Stomach (tissue), 9 donors: ENCODE results near the gene COL6A1. TPM values are rescaled to one million over a fixed set of nuclear protein-coding genes. Genes with fewer than 3 reads are reported as not detected.
A peak's percentile ranks its signal among the peaks of the same experiment; 100 is the strongest.

Source experiments
- DNase-seq, 2 donors: peaks; one replicate each; pipeline versions ENCODE4 v3.0.0 to v3.0.0-alpha.2; 2013 to 2019
- H3K27ac ChIP-seq, 5 donors: fragments of 200-600 bp in 4 of 5; sonication (generic) in 4 of 5; one replicate each; pipeline ENCODE4 v1.5.1; 2013 to 2019; ENCODE audit warnings: mild to moderate bottlenecking in 1 of 5, moderate library complexity in 1 of 5
- H3K27me3 ChIP-seq, 3 donors: fragments of 200-600 bp; sonication (generic); one replicate each; pipeline ENCODE4 v1.5.1; 2017 to 2019; ENCODE audit warnings: mixed run types in 1 of 3
- H3K36me3 ChIP-seq, 4 donors: fragments of 200-600 bp; sonication (generic); 1 replicate in 3 of 4; 2 replicates in 1 of 4; pipeline ENCODE4 v1.5.1; 2016 to 2019
- H3K4me1 ChIP-seq, 4 donors: fragments of 200-600 bp; sonication (generic); one replicate each; pipeline ENCODE4 v1.5.1; 2016 to 2019
- H3K4me3 ChIP-seq, 4 donors: fragments of 200-600 bp; sonication (generic) in 3 of 4; one replicate each; pipeline ENCODE4 v1.5.1; 2016 to 2019; ENCODE audit warnings: mild to moderate bottlenecking in 1 of 4
- H3K9me3 ChIP-seq, 4 donors: fragments of 200-600 bp; sonication (generic); one replicate each; pipeline ENCODE4 v1.5.1; 2016 to 2019
- EP300 ChIP-seq: sonication (generic); formaldehyde crosslinking; IDR thresholded peaks from one replicate; pipeline ENCODE4 v1.6.1; 2017; ENCODE audit warnings: antibody characterized with exemption
- POLR2A ChIP-seq, 4 donors: fragments of 450-650 bp; IDR thresholded peaks; one replicate each; pipeline ENCODE4 v1.6.1; 2016; ENCODE audit warnings: antibody characterized with exemption in 4 of 4, control low read depth in 2 of 4, mild to moderate bottlenecking in 1 of 4, moderate library complexity in 1 of 4
- POLR2AphosphoS5 ChIP-seq, 3 donors: sonication (generic); formaldehyde crosslinking; IDR thresholded peaks; one replicate each; pipeline ENCODE4 v1.6.1; 2016; ENCODE audit warnings: antibody characterized with exemption in 3 of 3
- WGBS, 5 donors: extraction: QIAGEN DNeasy Blood & Tissue Kit in 3 of 5; methylation state at CpG; one replicate each; pipeline versions ENCODE4 v1.1.5 to v1.1.7; 2013 to 2018; 5-methylcytosine and 5-hydroxymethylcytosine counted together
- intact Hi-C: fragments of 100-400 bp; cut with DNase I; formaldehyde crosslinking; loops from one replicate; pipeline ENCODE4 v1.15.1; 2023; ENCODE audit warnings: low total_unique reads
- polyA plus RNA-seq, 3 donors: library from polyadenylated mRNA; stranded (reverse); fragments of 200-250 nt; gene quantifications; one replicate each; pipeline ENCODE4 v1.2.3, GENCODE V29; 2013
- total RNA-seq, 5 donors: library from RNA; depleted of rRNA; stranded (reverse); fragments of >200 nt; gene quantifications; one replicate each; pipeline versions ENCODE4 v1.1.0 to v1.2.3, GENCODE V29; 2014 to 2016
- TF ChIP-seq, protein P1 (sequence below), 7 experiments: fragments of 450-650 bp in 4 of 7; fragments of 200-600 bp in 3 of 7; sonication (generic) in 3 of 7; IDR thresholded peaks; one replicate each; pipeline ENCODE4 v1.5.1; 2016 to 2019; ENCODE audit warnings: antibody characterized with exemption in 7 of 7, control low read depth in 2 of 7, mild to moderate bottlenecking in 1 of 7
- donor health status: healthy with polysubstance abuse.
- donor health status: Bipolar disorder and iron deficiency.
- donor health status: healthy.

COL6A1 gene
- total and polyA plus RNA-seq, 8 donors, result 63.2 to 756 (median 254) TPM

DNA sequence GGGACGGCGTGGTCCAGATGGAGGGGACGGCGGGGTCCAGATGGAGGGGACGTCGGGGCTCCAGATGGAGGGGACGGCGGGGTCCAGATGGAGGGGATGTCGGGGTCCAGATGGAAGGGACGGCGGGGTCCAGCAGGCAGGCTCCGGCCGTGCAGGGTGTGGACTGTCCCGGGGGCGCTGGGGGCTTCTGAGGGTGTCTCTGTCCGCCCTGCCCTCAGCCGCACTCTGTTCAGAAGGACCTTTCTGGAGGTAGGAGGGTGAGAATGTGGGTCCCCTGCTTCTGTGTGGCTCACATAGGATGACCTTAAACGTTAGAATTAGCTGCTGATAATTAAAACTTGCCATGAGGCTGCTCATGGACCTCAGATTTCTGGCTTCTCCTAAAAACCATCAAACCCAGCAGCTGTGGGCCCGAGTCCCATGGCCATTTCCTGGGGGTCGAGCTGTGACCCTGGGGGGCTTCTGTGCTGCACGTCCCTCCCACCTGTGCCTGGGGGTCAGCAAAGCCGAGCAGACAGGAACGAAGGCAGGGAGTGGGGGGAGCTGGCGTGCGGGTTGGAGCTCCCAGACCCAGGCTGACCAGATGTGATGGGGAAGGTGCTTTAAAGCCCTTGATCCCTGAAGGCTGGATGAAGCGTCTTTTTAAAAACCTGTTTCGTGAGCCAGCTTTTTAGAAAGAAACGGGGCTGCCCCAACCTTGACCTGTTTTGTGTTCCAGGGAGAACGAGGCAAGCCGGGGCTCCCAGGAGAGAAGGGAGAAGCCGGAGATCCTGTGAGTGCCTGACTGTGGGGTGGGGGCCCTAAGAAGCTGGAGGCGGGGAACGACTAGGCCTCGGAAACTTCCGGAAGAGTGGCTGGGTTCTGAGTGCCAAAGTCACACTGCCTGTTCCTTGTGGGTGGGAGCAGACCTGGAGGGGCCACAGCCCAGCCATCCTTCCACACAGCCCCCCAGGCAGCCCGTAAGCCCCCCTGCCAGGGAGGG lies 7.1 kb downstream of the COL6A1 start:
- Histone ChIP-seq H3K36me3 (peaks cover 30 to 92% (median 71%) of the 10 kb centered on the region in 4 donors), H3K4me3 (no peak overlapping the region), H3K4me1 (peaks cover 0 to 50% (median 22%) of the 10 kb centered on the region in 4 donors), H3K27ac (peak overlapping the region in 4 of 5 donors; percentile 20 to 58 (median 37)), H3K9me3 (no peaks in the 10 kb centered on the region), H3K27me3 (no peaks in the 10 kb centered on the region)
- 76 to 85% (median 81%) methylated on average over 24 to 36 of the region's 36 CpGs for WGBS, 5 donors
- TF ChIP-seq EP300 (no peak), POLR2A (IDR thresholded peaks at IDR 0.05) (no peak), POLR2AphosphoS5 (IDR thresholded peaks at IDR 0.05) (no peak)
- TF ChIP-seq, protein P1, sequence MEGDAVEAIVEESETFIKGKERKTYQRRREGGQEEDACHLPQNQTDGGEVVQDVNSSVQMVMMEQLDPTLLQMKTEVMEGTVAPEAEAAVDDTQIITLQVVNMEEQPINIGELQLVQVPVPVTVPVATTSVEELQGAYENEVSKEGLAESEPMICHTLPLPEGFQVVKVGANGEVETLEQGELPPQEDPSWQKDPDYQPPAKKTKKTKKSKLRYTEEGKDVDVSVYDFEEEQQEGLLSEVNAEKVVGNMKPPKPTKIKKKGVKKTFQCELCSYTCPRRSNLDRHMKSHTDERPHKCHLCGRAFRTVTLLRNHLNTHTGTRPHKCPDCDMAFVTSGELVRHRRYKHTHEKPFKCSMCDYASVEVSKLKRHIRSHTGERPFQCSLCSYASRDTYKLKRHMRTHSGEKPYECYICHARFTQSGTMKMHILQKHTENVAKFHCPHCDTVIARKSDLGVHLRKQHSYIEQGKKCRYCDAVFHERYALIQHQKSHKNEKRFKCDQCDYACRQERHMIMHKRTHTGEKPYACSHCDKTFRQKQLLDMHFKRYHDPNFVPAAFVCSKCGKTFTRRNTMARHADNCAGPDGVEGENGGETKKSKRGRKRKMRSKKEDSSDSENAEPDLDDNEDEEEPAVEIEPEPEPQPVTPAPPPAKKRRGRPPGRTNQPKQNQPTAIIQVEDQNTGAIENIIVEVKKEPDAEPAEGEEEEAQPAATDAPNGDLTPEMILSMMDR (IDR thresholded peaks at IDR 0.05), result no peak
- intact Hi-C loops, result no loop called here
- DNase-seq, result no peak

DNA sequence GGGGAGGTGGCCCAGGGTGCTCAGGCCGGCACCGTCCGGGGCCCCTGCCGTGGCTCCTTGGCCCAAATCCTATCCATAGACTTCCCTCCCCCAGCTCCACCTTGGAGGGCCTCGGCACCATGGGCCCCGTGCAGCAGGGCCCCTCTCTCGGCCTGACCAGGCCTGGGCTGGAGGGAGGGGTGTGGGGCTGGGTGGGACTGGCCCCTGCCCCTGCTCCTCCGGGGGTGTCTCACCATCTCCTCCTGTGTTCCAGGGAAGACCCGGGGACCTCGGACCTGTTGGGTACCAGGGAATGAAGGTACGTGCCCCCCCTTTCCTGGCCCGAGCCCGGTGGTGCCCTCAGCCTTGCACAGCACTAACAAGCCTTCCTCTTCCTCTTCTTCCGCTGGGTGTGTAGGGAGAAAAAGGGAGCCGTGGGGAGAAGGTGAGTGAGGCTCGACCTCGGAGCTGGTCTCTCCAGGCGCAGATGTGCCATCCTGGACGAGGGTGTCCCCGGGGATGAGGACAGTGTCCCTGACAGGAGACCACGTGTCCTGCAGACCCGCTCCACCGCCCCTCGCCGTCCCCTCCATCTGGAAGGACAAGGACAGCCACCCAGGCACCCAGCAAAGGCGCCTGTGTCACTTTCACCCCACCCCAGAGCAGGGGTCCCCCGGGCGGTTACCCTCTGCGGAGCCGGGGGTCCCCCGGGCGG lies 7.9 kb downstream of the COL6A1 start:
- Histone ChIP-seq H3K27ac (peak overlapping the region in 4 of 5 donors; percentile 20 to 58 (median 37)), H3K4me1 (peaks cover 0 to 41% (median 18%) of the 10 kb centered on the region in 4 donors), H3K27me3 (no peaks in the 10 kb centered on the region), H3K4me3 (no peak overlapping the region), H3K36me3 (peaks cover 30 to 93% (median 78%) of the 10 kb centered on the region in 4 donors), H3K9me3 (no peaks in the 10 kb centered on the region)
- no peak for TF ChIP-seq POLR2A (IDR thresholded peaks at IDR 0.05)
- no peak for TF ChIP-seq EP300
- TF ChIP-seq POLR2AphosphoS5 (IDR thresholded peaks at IDR 0.05), result no peak
- TF ChIP-seq, protein P1 (IDR thresholded peaks at IDR 0.05), result no peak
- peak in 1 of 2 donors; percentile 21 for DNase-seq
- 77 to 94% (median 90%) methylated on average over 13 to 32 of the region's 32 CpGs for WGBS, 5 donors
- intact Hi-C loops, result loop anchor here (10.0 kb wide), 2 partner anchors 65 to 135 kb away; no protein-coding TSS in a partner anchor

DNA sequence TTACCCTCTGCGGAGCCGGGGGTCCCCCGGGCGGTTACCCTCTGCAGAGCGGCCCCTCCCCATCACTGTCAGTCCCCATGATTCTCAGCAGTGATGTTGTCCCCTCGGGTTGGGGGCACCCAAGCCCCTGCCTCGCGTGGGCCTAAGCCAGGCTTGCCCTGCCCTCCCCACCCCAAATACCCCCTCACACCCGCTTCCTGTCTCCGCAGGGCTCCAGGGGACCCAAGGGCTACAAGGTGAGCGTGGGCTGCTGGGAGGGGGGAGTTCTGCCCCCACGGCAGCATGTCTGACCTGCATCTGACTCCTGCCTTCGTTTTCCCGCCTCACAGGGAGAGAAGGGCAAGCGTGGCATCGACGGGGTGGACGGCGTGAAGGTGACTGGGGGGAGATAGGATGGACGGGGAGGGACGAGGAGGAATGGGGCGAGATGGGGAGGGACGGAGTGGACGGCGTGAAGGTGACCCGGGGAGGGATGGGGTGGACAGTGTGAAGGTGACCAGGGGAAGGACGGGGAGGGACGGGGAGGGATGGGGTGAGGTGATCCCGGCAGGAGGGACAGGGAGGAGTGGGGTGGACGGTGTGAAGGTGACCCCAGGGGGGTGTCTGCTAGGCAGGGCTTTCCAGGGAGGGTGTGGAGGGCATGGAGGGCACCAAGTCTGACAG lies 8.6 kb downstream of the COL6A1 start:
- 83 to 90% (median 89%) methylated on average over 26 to 30 of the region's 30 CpGs for WGBS, 5 donors
- Histone ChIP-seq H3K4me3 (no peak overlapping the region), H3K9me3 (no peaks in the 10 kb centered on the region), H3K27me3 (no peaks in the 10 kb centered on the region), H3K4me1 (peaks cover 0 to 37% (median 18%) of the 10 kb centered on the region in 4 donors), H3K36me3 (peaks cover 30 to 93% (median 83%) of the 10 kb centered on the region in 4 donors), H3K27ac (peak overlapping the region in 3 of 5 donors; percentile 20 to 58 (median 49))
- TF ChIP-seq, protein P1 (IDR thresholded peaks at IDR 0.05), result no peak
- no peak for TF ChIP-seq EP300
- no peak for TF ChIP-seq POLR2AphosphoS5 (IDR thresholded peaks at IDR 0.05)
- no peak for TF ChIP-seq POLR2A (IDR thresholded peaks at IDR 0.05)
- intact Hi-C loops, result loop anchor here (10.0 kb wide), 2 partner anchors 65 to 135 kb away; no protein-coding TSS in a partner anchor
- no peak for DNase-seq
